T-helper 2 cell treated with Interferon-gamma antibody and Interleukin-4, amounts not matched to agents 100 ng/mL and 5 ng/mL, for 36 hours (primary cell): ENCODE data around the gene CRABP2. TPM values are rescaled to one million over a fixed set of nuclear protein-coding genes. Genes with fewer than 3 reads are reported as not detected.

ENCODE experiments used
- intact Hi-C: fragments of 100-400 bp; cut with micrococcal nuclease; formaldehyde crosslinking; loops from one replicate; pipeline ENCODE4 v1.15.1; 2023
- total RNA-seq: library from RNA; stranded (reverse); gene quantifications from 2 replicates; pipeline ENCODE4 v1.2.3, GENCODE V29; 2022

Gene CRABP2
- 1.6 and 2.1 TPM in 2 replicates for total RNA-seq

DNA sequence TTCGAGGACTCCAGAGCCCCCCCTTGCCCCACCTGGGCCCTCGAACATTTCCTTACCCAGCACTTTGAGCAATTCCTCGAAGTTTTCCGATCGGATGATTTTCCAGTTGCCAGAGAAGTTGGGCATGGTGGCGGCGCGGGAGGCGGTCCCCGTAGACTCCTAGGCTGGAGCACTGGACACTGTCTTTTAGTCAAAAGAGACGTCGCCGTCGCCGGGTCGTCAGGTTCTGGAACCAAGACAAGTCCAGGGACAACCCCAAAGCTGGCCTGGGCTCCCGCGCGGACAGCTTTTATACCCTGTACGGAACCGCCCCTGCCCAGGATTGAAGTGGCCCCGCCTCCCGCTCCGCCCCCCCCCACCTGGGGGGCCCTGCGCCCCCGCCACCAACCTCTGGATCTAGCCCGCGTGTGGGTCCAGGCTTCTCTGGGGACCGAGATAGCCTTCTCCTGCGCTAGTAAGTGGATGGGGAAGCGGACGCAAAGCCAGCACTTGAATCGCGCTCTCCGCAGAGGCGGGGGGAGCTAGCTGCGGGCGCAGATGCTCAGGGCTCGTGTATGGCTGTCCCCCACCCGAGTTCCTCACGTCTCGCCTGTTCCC is at the start of gene CRABP2:
TSS of gene CRABP2 (minus strand) at position 263 of the 597 bp plus-strand sequence. CDS start at position 126, 137 bp downstream.
- intact Hi-C loops, result no loop called here

- intact Hi-C loops, result no loop called here
Measured at GRCh38 chr1:156754219-156754618, 48.8 kb upstream of the CRABP2 start.

GRCh38 chr1:156752843-156753482 is 47.6 kb upstream of the CRABP2 start:
- intact Hi-C loops, result no loop called here

DNA sequence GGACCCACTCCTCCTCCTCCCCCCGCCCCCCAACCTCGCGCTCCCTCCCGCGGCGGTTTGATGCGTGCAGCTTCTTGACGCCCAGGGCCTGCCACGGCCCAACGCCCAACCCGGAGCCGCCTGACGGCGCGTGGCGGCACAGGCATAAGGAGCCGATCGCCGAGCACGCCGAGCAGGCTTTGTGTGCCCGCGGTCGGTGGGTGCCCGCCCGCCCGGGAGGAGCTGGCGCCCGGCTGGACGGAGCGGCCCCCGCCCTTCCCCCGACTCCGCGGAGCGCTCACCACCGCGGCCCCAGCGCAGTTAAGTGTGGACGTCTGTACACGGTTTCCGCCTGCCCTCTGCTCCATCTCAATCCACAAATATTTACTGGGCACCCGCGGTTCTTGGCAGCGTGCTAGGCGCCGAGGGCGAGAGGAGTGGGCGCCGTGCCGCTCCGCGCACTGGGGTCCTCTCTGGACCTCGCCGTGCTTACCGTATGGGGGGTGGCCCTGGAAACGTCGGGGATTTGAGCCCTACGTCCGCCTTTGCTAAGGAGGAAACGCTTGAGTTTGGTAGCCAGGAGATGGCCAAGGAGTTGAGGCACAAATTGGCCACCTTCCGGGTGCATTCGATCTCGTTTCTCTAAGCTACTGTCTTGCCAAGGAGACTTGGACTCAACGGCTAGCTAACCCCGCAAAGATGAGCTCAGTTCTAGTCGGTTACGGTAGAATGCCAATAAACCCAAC is 46.5 kb upstream of the CRABP2 start:
- intact Hi-C loops, result loop anchor here (1.0 to 2.0 kb wide), 5 partner anchors 11 to 92 kb away; partner anchors contain the start of genes ISG20L2, METTL25B, MRPL24 and PRCC

GRCh38 chr1:156751451-156751756 is 46.0 kb upstream of the CRABP2 start, which contains the start of gene HDGF:
Gene HDGF, minus strand, starts transcription at chr1:156751675. Its CDS starts 246 bp downstream, at chr1:156751429.
- intact Hi-C loops, result loop anchor here (1.0 to 2.0 kb wide), 5 partner anchors 10 to 91 kb away; partner anchors contain the start of genes ISG20L2, METTL25B, MRPL24 and PRCC

- intact Hi-C loops, result loop anchor here (1.0 to 2.0 kb wide), 5 partner anchors 10 to 91 kb away; partner anchors contain the start of genes ISG20L2, METTL25B, MRPL24 and PRCC
Measured at GRCh38 chr1:156750711-156751450, 45.5 kb upstream of the CRABP2 start.

DNA sequence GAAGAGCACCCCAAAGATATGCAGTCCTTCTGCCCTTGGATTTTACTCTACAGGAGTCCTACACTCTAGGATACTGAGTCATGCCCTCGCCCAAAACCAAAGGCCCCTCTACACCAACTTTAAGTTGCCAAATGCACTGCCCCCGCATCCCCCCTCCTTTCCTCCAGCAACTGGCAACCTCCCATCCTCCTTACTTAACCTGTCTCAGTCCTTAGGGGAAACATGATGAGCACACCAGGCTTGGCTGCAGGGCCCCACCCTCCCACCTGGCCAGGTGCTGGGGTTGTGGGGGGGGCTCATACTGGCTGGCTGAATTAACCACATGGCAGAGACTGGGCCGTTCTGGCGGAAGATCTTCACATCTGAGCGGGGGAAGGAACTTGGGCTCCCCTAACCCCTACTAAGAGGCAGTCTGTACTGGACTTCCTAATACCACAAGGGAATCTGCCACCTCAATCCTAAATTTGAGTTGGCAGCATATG is 44.8 kb upstream of the CRABP2 start:
- intact Hi-C loops, result loop anchor here (2.0 kb wide), 1 partner anchor 67 kb away; the partner anchor contains the start of gene SH2D2A

DNA sequence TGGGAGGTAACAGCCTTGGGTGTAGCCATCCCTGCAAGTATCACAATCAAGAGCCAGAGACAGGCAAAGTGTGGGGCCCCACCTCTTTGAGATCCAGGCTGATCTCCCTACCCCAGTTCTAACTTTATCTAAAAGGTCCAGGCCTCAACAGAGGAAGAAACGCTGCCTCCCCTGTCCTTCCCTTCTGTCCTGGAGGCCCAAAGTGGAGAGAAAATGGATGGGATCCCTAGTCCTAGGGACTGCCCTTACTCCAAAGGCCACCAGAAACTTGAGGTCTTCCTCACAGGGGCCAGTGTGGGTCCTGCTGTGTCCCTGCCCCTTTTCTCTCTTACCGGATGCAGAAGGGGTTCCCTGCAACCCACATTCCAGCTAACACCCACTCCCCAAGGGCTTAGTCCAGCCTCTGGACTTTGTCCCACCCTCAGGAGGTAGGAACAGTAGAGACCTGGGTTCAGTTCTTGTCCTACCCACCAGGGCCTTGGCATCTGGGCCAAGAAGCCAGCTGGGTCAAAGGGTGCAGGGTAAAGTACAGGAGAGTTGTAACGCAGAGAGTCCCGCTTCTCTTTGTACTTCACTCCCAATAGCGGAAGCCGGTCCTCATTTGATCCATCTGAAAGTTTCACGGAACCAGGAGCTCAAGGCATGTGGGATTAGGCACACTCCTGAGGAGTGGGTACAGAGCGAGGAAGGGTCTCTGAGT is 44.2 kb upstream of the CRABP2 start:
- intact Hi-C loops, result loop anchor here (2.0 to 10.0 kb wide), 2 partner anchors 67 to 695 kb away; partner anchors contain the start of genes LAMTOR2, SH2D2A and UBQLN4

DNA sequence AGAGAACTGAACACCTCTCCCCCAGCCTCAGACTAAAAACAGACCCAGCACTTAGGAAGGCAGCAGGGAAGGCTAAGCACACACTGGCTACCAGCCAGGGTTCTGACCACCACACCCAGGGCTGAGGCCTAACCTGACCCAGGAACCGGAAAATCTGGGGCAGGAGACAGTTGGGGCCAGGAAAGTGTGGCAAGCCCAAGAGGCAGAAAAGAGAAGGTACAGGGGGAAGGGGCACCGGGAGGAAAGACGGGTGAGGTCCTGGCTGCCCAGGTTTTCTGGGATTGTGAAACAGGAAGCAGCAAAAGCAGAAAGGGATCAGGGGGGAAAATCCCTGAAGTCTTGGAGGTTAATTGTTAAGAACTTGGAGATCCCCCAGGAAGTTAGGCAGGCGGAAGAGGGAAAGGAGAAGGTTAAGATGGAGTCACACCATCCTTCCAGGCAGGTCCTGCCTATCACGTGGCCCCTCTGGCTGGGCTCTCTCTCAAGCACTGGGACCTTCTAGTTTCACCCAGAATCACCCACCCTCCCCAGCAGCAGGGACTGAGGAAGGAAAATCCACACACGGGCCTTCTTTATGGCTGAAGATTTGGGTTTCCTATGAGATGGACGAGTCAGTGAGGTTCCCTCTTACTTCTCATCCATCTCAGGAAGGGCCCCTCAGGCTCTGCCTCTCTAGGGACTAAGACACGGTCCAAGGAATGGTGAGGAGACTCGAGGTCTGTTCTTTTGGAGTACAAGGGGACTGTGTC is 43.5 kb upstream of the CRABP2 start:
- intact Hi-C loops, result loop anchor here (10.0 kb wide), 1 partner anchor 694 kb away; the partner anchor contains the start of genes LAMTOR2 and UBQLN4

- intact Hi-C loops, result loop anchor here (10.0 kb wide), 1 partner anchor 693 kb away; the partner anchor contains the start of genes LAMTOR2 and UBQLN4
Measured at GRCh38 chr1:156747742-156748669, 42.6 kb upstream of the CRABP2 start.

DNA sequence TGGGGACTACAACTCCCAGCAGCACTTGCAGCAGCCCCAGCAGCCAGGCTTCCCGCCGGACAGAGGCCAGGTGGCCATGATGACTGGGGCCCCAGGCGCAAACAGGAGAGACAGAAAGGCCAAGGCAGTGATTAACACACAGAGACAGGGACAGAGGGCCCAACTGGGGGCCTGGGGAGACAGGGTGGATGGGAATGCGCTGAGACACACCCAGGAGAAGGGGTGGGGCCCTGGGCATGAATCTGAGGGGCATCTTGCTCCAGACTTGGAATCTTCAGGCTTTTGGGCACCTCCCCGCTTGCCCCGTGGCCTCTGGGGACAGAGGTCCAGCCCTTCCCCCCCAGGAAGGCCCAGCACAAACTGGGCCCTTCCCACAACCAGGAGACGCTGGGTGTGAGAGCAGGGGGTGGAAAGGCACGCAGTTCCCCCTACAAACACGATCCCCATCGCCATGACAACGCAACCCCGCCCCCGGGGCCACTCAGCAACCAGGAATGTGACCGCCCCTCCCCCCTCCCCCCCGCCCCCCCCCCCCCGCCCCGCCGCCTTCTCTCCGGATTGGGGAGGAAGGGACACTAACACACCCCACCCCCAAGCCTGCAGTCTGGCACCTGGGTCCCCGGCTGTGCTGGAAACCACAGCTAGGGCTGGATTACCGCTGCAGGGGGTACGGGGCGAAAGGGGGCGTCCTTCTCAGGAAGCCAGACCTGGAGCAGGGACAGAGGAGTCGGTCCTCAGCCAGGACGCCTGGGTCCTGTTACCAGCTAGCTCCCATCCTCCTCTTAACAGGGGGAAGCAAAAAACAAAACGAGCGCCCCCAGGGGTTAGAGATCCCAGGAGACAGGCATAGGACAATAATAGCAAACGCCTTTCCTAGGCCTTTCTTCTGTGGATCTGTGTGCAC is 41.6 kb upstream of the CRABP2 start:
- intact Hi-C loops, result loop anchor here (10.0 kb wide), 1 partner anchor 692 kb away; the partner anchor contains the start of genes LAMTOR2 and UBQLN4

GRCh38 chr1:156746406-156746727 is 41.0 kb upstream of the CRABP2 start:
- intact Hi-C loops, result loop anchor here (10.0 kb wide), 1 partner anchor 692 kb away; the partner anchor contains the start of genes LAMTOR2 and UBQLN4

- intact Hi-C loops, result loop anchor here (10.0 kb wide), 1 partner anchor 691 kb away; the partner anchor contains the start of genes LAMTOR2 and UBQLN4
Measured at GRCh38 chr1:156745881-156746280, 40.5 kb upstream of the CRABP2 start.

GRCh38 chr1:156744786-156745419 is 39.5 kb upstream of the CRABP2 start:
- intact Hi-C loops, result loop anchor here (10.0 kb wide), 1 partner anchor 690 kb away; the partner anchor contains the start of genes LAMTOR2 and UBQLN4

DNA sequence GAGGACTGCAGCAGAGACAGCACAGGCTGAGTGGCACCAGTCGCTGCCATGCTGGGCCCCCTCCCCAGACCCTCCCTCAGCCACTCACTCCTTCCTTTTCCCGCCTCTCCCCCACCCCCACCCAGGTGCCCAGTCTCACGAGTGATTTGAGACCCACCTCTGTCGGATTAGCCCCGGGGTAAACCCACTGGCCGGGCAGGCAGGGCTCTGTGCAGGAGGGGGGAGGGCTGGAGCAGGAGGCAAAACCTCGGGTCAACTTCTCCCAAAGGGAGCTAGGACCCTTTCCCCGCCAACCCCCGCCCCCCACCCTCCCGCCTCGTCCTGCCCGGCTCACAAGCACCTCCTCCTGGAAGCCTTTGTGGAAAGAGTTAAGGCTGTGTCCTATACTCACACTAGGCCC is 39.0 kb upstream of the CRABP2 start:
- intact Hi-C loops, result loop anchor here (10.0 kb wide), 1 partner anchor 690 kb away; the partner anchor contains the start of genes LAMTOR2 and UBQLN4
